NCI-H446 (cell line): ENCODE data around the gene MICU2.
"Not testable (repeated sequence)": the region's sequence is repeated elsewhere in the genome, so short reads cannot be mapped to it uniquely, and the experiment has no call there.

ENCODE experiments used
- DNase-seq, 2 experiments: peaks; one replicate each; lab custom pipeline; 2025; lab: John Stamatoyannopoulos, UW

Gene MICU2

GRCh38 chr13:21594715-21595545 lies 9.0 kb downstream of the MICU2 start:
- no peak for DNase-seq

- not testable (repeated sequence) for DNase-seq
Observed at GRCh38 chr13:21590665-21591456, 13.1 kb downstream of the MICU2 start.

- no peak for DNase-seq
Observed at GRCh38 chr13:21590231-21590630, 13.7 kb downstream of the MICU2 start.

GRCh38 chr13:21589510-21589909 lies 14.5 kb downstream of the MICU2 start:
- not testable (repeated sequence) for DNase-seq

GRCh38 chr13:21588411-21588810 lies 15.6 kb downstream of the MICU2 start:
- DNase-seq: not testable (repeated sequence)

GRCh38 chr13:21584973-21585592 lies 18.9 kb downstream of the MICU2 start:
- no peak for DNase-seq

- DNase-seq: no peak
Observed at GRCh38 chr13:21583478-21583877, 20.5 kb downstream of the MICU2 start.

- DNase-seq: no peak
Observed at GRCh38 chr13:21580736-21581135, 23.2 kb downstream of the MICU2 start.

GRCh38 chr13:21579754-21580316 lies 24.1 kb downstream of the MICU2 start:
- no peak for DNase-seq

- no peak for DNase-seq
Observed at GRCh38 chr13:21578748-21579147, 25.2 kb downstream of the MICU2 start.

- no peak for DNase-seq
Observed at GRCh38 chr13:21576426-21576825, 27.5 kb downstream of the MICU2 start.

- DNase-seq: no peak
Observed at GRCh38 chr13:21573920-21574712, 29.9 kb downstream of the MICU2 start.

- DNase-seq: no peak
Observed at GRCh38 chr13:21569686-21570085, 34.3 kb downstream of the MICU2 start.

- DNase-seq: no peak
Observed at GRCh38 chr13:21568854-21569253, 35.1 kb downstream of the MICU2 start.

- no peak for DNase-seq
Observed at GRCh38 chr13:21567714-21568113, 36.3 kb downstream of the MICU2 start.

GRCh38 chr13:21557995-21558394 lies 46.0 kb downstream of the MICU2 start:
- peak in 1 of 2 experiments; percentile 17 for DNase-seq

GRCh38 chr13:21556051-21556450 lies 47.9 kb downstream of the MICU2 start:
- DNase-seq: no peak

- not testable (repeated sequence) for DNase-seq
Observed at GRCh38 chr13:21553261-21553660, 50.7 kb downstream of the MICU2 start.

- no peak for DNase-seq
Observed at GRCh38 chr13:21550918-21551317, 53.1 kb downstream of the MICU2 start.

GRCh38 chr13:21549633-21550032 lies 54.3 kb downstream of the MICU2 start:
- DNase-seq: no peak

- DNase-seq: no peak
Observed at GRCh38 chr13:21548577-21548976, 55.4 kb downstream of the MICU2 start.
